GM18907 (cell line): ENCODE results near the gene RNF169.

Source experiments
- ATAC-seq: cut with Tn5 transposase; IDR thresholded peaks from one replicate; pipeline ENCODE4 v1.9.1; 2021; ENCODE audit warnings: mild to moderate bottlenecking, moderate library complexity; ENCODE audit not compliant: unreplicated experiment

Gene RNF169

DNA sequence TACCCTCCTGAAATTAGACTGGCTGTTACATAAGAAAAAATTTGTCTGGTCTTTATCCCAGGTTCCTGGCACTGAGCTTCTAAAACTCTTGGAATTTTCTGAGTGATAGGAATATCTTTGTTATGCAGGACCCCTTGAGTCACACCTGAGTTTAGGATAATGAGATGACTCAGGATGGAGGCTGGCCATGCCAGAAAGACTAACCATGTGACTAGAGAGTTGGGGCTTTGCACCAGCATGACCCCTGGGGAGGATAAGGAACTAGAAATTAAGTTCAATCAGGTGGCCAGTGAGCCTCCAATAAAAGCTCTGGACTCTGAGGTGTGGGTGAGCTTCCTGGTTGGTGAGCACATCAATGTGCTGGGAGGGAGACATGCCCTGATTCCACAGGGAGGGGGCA, 112.1 kb downstream of the RNF169 start:
- ATAC-seq, result no peak

DNA sequence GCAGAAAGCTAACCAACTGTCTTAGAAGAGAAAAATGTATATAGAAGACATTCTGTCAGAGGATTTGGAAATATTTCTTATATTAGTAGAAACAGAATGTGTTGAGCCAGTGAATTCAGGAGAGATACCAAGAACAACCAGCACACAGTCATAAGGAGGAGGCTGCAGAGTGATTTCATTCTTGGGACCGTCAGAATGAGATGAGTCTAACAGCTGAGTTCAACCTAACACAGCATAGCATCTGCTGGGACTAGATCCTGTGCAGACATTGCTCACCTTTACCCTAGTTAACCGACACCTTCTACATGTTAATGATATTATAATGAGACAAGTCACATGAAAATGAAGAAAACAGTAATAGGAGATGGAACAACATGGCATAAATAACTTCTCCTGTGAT, 114.8 kb downstream of the RNF169 start:
- ATAC-seq, result no peak

DNA sequence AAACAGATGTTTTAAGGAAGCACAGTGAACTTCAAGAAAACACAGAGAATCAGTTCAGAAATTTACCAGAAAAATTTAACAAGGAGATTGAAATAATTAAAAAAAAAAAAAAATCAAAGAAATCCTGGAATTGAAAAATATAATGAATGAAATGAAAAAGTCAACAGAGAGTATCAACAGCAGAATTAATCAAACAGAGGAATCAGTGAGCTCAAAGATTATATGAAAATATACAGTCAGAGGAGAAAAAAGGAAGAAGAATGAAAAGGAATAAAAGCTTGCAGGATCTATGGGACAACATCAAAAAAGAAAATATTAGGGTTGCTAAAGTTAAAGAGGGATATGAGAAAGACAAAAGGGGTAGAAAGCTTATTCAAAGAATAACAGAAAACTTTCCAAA, 117.9 kb downstream of the RNF169 start:
- ATAC-seq, result no peak

DNA sequence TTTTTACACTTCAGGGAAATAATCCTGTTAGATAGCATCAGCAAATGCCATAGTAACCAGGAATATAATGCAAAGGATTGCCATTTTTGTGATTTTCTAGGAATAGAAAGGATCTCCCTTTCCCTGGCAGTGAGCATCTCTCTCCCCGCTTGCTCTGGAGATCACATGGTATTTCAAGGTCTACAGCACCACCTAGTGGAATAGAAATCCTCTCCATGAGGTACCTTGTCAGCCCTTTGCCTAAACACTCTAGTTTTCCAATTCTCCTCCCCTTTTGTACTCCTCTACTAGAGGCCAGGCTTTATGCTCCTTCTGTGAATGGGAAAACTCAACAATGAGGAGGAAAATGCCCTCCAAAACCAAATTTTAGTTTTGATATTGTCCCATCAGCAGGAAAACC, 121.8 kb downstream of the RNF169 start:
- no peak for ATAC-seq

DNA sequence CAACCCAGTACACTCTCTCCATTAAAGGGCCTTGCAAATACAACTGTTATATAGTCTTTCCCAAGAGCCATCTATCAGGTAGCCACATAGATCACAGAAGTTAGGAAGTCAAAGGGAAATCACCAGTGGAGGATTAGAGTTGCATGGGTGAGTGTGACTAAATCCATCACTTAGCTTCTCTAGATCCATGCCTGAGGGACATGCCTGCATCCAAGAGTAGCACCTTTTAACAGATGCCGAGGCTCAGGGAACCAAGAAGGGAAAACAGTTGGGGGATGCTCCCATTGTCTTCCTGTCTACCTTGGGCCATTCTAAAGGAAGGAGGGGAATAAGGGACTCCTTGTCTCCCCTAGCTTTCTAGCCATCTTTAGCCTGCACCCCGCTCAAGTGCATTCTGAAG, 122.4 kb downstream of the RNF169 start:
- ATAC-seq, result no peak

DNA sequence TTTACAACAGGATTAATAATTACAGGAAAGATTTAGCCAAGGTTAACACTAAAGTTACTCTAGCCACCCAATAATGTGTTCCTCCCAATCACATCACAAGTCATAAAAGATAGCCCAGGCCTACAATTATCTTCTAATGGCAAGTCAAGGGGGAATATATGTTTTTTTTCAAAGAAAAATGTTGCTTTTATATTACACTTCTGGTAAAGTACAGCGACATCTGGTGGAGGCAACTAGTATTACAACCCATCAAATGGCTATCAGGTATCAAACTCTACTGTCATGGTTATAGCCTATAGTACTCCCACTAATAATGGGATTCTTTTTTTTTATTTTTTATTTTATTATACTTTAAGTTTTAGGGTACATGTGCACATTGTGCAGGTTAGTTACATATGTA, 128.5 kb downstream of the RNF169 start:
- no peak for ATAC-seq
